ENCODE data around the gene NANS.
"Not testable (repeated sequence)": the region's sequence is repeated elsewhere in the genome, so short reads cannot be mapped to it uniquely, and the experiment has no call there.

NANS gene

GRCh38 chr9:98080326-98080725 lies 23.8 kb downstream of the NANS start:
- DNase-seq = no peak

DNA sequence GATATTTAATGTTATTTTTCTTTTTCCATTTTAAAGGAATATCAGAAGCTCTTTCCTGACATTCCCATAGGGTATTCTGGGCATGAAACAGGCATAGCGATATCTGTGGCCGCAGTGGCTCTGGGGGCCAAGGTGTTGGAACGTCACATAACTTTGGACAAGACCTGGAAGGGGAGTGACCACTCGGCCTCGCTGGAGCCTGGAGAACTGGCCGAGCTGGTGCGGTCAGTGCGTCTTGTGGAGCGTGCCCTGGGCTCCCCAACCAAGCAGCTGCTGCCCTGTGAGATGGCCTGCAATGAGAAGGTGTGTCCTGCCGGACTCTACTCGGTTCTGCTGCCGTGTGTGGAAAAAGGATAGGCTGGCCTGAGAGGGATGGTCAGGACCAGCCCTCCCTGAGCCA lies 24.2 kb downstream of the NANS start:
- no peak for DNase-seq

- no peak for DNase-seq
These were observed 25.1 kb downstream of the NANS start for GRCh38 chr9:98081477-98082219.

GRCh38 chr9:98083061-98083501 lies 26.5 kb downstream of the NANS start:
- no peak for DNase-seq

DNA sequence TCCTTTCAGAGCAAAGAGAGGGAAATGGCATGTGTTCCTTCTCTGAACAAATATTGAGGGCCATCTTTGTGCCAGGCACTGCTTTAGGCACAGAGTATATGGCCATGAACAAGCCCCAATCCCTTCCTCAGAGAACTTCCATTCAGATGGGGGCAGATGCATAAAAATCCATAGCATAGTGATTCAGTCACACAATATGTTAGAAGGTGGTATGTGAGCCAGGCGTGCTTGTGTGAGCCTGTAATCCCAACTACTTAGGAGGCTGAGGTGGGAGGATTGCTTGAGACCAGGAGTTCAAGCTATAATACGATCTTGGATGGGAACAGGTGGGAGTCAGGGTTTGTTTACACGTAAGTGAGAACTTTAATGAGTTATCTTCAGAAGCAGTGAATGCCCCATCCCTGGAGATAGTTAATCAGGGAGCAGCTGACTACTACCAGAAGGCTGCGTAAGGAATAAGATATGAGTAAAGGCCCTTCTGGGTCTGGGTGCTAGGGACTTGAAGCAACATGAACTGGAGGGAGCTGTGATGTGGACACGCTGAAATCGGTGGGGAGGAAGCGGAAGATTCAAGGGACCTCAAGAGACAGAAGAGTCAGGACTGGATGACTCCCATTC lies 27.1 kb downstream of the NANS start:
- DNase-seq = no peak

GRCh38 chr9:98084396-98084795 lies 27.9 kb downstream of the NANS start:
- no peak for DNase-seq

- DNase-seq = no peak
These were observed 28.5 kb downstream of the NANS start for GRCh38 chr9:98085058-98085457.

DNA sequence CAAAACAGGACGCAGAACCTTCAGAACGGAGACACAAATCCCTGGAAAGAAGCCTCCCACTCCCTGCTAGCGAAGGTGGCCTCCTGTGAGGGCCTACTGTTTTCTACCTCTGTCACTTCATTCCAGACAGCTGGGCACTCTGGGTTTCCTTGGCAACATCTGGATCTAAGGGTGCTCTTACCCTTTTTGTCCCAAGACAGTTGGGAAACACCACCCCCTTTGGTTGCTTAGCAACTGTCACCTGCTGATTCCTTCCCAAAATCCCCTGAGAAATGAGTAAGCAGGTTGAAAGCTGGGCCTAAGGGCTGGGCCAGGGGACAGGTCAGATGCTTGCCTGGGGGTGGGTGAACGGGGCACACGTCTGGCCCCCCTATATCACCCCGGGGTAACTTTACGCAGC lies 29.4 kb downstream of the NANS start:
- no peak for DNase-seq

DNA sequence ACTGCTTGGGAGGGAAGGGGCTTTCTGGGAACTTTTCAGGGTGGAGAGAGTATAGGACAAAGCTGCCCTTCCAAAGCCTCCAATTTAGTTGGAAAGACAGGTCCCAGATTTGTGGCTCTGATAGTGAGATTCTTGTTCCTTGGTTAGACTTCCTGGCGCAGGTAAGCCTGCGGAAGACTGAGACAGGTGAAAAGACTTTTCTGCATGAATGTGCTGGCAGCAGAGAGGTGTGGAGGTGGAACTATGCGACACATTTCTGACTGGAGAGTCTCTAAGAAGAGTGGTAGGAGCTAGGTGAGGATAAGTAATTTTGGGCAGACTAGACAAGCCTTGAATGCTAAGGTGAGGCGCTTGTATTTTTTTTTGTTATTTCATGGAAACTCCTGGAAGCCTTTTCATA lies 29.9 kb downstream of the NANS start:
- no peak for DNase-seq

GRCh38 chr9:98087420-98088354 lies 31.2 kb downstream of the NANS start:
- peak; percentile 65 for DNase-seq

DNA sequence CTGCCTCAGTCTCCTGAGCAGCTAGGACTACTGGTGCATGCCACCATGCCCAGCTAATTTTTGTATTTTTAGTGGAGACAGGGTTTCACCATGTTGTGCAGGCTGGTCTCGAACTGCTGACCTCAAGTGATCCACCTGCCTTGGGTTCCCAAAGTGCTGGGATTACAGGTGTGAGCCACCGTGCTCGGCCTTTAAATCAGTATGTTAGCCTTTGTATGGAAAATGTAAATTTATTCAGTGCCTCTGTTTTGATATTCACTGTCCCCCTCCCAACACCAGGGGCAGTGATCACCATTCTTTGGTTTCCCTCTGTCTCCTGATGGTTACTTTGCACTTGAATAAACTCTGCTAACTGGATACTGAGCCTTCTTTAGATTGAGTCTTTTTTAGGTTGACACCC lies 34.1 kb downstream of the NANS start:
- not testable (repeated sequence) for DNase-seq

- no peak for DNase-seq
These were observed 35.4 kb downstream of the NANS start for GRCh38 chr9:98091735-98092612.

GRCh38 chr9:98092613-98092931 lies 36.0 kb downstream of the NANS start:
- DNase-seq = no peak

DNA sequence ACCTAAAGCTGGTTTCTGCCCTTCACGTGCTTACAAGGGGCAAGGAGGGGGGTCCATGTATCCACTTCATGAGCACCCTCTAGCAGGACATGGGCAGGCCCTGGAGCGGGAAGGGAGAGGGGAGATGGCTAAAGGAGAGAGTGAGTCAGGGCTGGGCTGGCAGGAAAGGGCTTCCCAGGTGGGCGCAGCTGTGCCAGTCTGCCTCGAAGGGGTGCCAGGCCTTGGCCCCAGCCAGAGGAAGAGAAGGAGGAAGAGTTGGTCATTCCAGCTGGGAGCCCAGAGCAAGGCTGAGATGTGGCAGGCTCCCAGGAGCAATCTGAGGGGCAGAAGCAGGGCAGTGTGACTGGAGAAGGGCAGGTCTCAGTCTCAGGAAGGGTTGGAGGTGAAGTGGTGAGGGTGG lies 37.8 kb downstream of the NANS start:
- no peak for DNase-seq

- no peak for DNase-seq
These were observed 38.3 kb downstream of the NANS start for GRCh38 chr9:98094851-98095250.

GRCh38 chr9:98095401-98095800 lies 38.9 kb downstream of the NANS start:
- DNase-seq = no peak

- DNase-seq = no peak
These were observed 39.6 kb downstream of the NANS start for GRCh38 chr9:98096091-98096490.

DNA sequence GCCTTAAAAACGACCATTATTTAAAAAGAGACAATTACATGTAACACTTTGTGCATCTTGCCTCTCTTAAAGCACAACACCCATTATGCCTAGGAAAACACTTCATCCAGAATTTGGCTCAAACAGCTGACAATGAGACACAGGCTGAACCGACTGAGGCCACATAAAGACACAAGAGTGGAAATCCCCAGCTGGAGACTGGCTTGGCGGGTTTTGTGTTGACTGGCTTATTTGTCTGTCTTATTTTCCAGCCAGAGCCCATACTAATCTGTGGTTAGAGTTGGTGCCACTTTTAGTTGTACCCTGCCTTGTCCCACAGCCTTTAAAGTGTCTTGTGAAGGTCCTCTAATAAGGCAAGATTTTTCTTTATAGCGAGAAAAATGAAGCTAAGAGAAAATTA lies 41.3 kb downstream of the NANS start:
- no peak for DNase-seq

GRCh38 chr9:98099346-98099745 lies 42.8 kb downstream of the NANS start:
- no peak for DNase-seq

DNA sequence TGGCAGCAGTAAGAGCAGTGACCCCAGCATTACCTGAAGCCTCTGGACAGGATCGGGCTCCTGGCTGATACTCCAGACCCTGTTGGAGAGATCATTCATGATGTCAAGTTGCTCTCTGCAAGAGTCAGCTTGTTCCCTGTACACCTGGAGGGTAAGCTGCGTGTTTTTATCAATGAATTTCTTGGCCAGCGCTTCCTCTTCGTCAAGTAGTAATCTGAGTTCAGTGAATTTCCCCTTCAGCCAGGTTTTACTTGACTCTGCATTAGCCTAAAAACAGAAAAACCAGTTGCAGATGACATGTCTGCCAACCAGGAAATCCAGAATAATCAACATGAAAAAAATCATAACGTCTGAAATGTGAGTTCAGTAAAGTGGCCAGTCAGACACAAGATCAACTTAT lies 43.4 kb downstream of the NANS start:
- DNase-seq = no peak

- no peak for DNase-seq
These were observed 43.9 kb downstream of the NANS start for GRCh38 chr9:98100456-98100855.

DNA sequence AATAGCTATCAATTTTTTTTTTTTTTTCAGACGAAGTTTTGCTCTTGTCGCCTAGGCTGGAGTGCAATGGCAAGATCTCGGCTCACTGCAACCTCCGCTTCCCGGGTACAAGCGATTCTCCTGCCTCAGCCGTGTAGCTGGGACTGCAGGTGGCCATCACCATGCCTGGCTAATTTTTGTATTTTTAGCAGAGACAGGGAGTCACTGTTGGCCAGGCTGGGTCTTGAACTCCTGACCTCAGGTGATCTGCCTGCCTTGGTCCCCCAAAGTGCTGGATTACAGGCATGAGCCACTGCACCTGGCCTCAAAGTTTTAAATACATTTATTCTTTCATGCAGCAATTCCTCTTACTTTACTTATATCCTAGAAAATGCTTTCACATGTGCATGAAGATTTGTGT lies 44.9 kb downstream of the NANS start:
- no peak for DNase-seq

GRCh38 chr9:98101868-98102273 lies 45.3 kb downstream of the NANS start:
- no peak for DNase-seq

All from right forelimb (tissue), 1 donor.